Muscle layer of duodenum (tissue), 2 donors: ENCODE measurements around the gene PDE4B.

ENCODE experiments used
- H3K27ac ChIP-seq: one replicate; pipeline ENCODE4 v1.7.0; 2013; ENCODE audit warnings: mild to moderate bottlenecking, low read length
- H3K27me3 ChIP-seq: one replicate; pipeline ENCODE4 v1.7.0; 2013; ENCODE audit warnings: low read depth, mild to moderate bottlenecking, control low read depth, low read length
- H3K36me3 ChIP-seq, 2 donors: one replicate each; pipeline ENCODE4 v1.7.0; 2013; ENCODE audit warnings: low read length in 2 of 2, control low read depth in 1 of 2, mild to moderate bottlenecking in 1 of 2; ENCODE audit not compliant: insufficient read depth in 2 of 2, control insufficient read depth in 1 of 2
- H3K4me1 ChIP-seq, 2 donors: one replicate each; pipeline ENCODE4 v1.7.0; 2013; ENCODE audit warnings: low read length in 2 of 2, mild to moderate bottlenecking in 2 of 2, control low read depth in 1 of 2, moderate library complexity in 1 of 2; ENCODE audit not compliant: insufficient read depth in 2 of 2, control insufficient read depth in 1 of 2
- H3K4me3 ChIP-seq, 2 donors: one replicate each; pipeline ENCODE4 v1.7.0; 2013; ENCODE audit warnings: low read length in 2 of 2, low read depth in 1 of 2, mild to moderate bottlenecking in 1 of 2
- H3K9me3 ChIP-seq, 2 donors: one replicate each; pipeline ENCODE4 v1.7.0; 2013; ENCODE audit warnings: low read length in 2 of 2, control low read depth in 1 of 2, mild to moderate bottlenecking in 1 of 2; ENCODE audit not compliant: control insufficient read depth in 1 of 2
- donor health status: healthy.

PDE4B gene

GRCh38 chr1:66168467-66168887, 375.8 kb downstream of the PDE4B start:
- no peaks in the 10 kb centered on the region for H3K36me3 ChIP-seq
- no peak overlapping the region for H3K27ac ChIP-seq
- H3K9me3 ChIP-seq = no peaks in the 10 kb centered on the region
- H3K4me1 ChIP-seq = peaks cover 4 to 17% of the 10 kb centered on the region in 2 donors
- no peaks in the 10 kb centered on the region for H3K27me3 ChIP-seq
- H3K4me3 ChIP-seq = no peak overlapping the region

GRCh38 chr1:66168948-66169671, 376.4 kb downstream of the PDE4B start:
- Histone ChIP-seq H3K4me1 (peaks cover 4 to 17% of the 10 kb centered on the region in 2 donors), H3K27me3 (no peaks in the 10 kb centered on the region), H3K36me3 (no peaks in the 10 kb centered on the region), H3K9me3 (no peaks in the 10 kb centered on the region), H3K27ac (no peak overlapping the region), H3K4me3 (no peak overlapping the region)

GRCh38 chr1:66172272-66172671, 379.6 kb downstream of the PDE4B start:
- Histone ChIP-seq H3K4me3 (no peak overlapping the region), H3K27me3 (no peaks in the 10 kb centered on the region), H3K36me3 (no peaks in the 10 kb centered on the region), H3K4me1 (peaks cover 4 to 31% of the 10 kb centered on the region in 2 donors), H3K9me3 (no peaks in the 10 kb centered on the region), H3K27ac (no peak overlapping the region)

- Histone ChIP-seq H3K4me3 (no peak overlapping the region), H3K4me1 (peaks cover 0 to 14% of the 10 kb centered on the region in 2 donors), H3K9me3 (no peaks in the 10 kb centered on the region), H3K27ac (no peak overlapping the region), H3K36me3 (no peaks in the 10 kb centered on the region), H3K27me3 (no peaks in the 10 kb centered on the region)
These were observed 382.4 kb downstream of the PDE4B start for GRCh38 chr1:66175098-66175497.

- peaks cover 0 to 17% of the 10 kb centered on the region in 2 donors for H3K4me1 ChIP-seq
- H3K27me3 ChIP-seq = no peaks in the 10 kb centered on the region
- no peak overlapping the region for H3K27ac ChIP-seq
- H3K4me3 ChIP-seq = no peak overlapping the region
- no peaks in the 10 kb centered on the region for H3K36me3 ChIP-seq
- H3K9me3 ChIP-seq = no peaks in the 10 kb centered on the region
These were observed 382.9 kb downstream of the PDE4B start for GRCh38 chr1:66175581-66175980.

GRCh38 chr1:66176012-66176715, 383.5 kb downstream of the PDE4B start:
- Histone ChIP-seq H3K4me3 (no peak overlapping the region), H3K4me1 (peaks cover 0 to 23% of the 10 kb centered on the region in 2 donors), H3K27me3 (no peaks in the 10 kb centered on the region), H3K9me3 (no peaks in the 10 kb centered on the region), H3K27ac (no peak overlapping the region), H3K36me3 (no peaks in the 10 kb centered on the region)

- H3K4me1 ChIP-seq = peaks cover 0 to 29% of the 10 kb centered on the region in 2 donors
- no peaks in the 10 kb centered on the region for H3K36me3 ChIP-seq
- no peaks in the 10 kb centered on the region for H3K27me3 ChIP-seq
- H3K9me3 ChIP-seq = no peaks in the 10 kb centered on the region
- H3K4me3 ChIP-seq = no peak overlapping the region
- no peak overlapping the region for H3K27ac ChIP-seq
These were observed 384.1 kb downstream of the PDE4B start for GRCh38 chr1:66176832-66177231.

GRCh38 chr1:66177510-66177909, 384.8 kb downstream of the PDE4B start:
- H3K36me3 ChIP-seq = no peaks in the 10 kb centered on the region
- H3K27ac ChIP-seq = no peak overlapping the region
- no peaks in the 10 kb centered on the region for H3K27me3 ChIP-seq
- no peaks in the 10 kb centered on the region for H3K9me3 ChIP-seq
- peaks cover 0 to 34% of the 10 kb centered on the region in 2 donors for H3K4me1 ChIP-seq
- H3K4me3 ChIP-seq = no peak overlapping the region

GRCh38 chr1:66182026-66182425, 389.3 kb downstream of the PDE4B start:
- Histone ChIP-seq H3K36me3 (no peaks in the 10 kb centered on the region), H3K4me1 (peaks cover 0 to 25% of the 10 kb centered on the region in 2 donors), H3K9me3 (no peaks in the 10 kb centered on the region), H3K4me3 (no peak overlapping the region), H3K27me3 (no peaks in the 10 kb centered on the region), H3K27ac (no peak overlapping the region)

- Histone ChIP-seq H3K27ac (no peak overlapping the region), H3K9me3 (no peaks in the 10 kb centered on the region), H3K4me3 (no peak overlapping the region), H3K27me3 (no peaks in the 10 kb centered on the region), H3K4me1 (peaks cover 0 to 25% of the 10 kb centered on the region in 2 donors), H3K36me3 (no peaks in the 10 kb centered on the region)
These were observed 390.0 kb downstream of the PDE4B start for GRCh38 chr1:66182551-66183178.

GRCh38 chr1:66183400-66183799, 390.7 kb downstream of the PDE4B start:
- Histone ChIP-seq H3K27ac (no peak overlapping the region), H3K4me1 (peaks cover 0 to 25% of the 10 kb centered on the region in 2 donors), H3K9me3 (no peaks in the 10 kb centered on the region), H3K36me3 (no peaks in the 10 kb centered on the region), H3K27me3 (no peaks in the 10 kb centered on the region), H3K4me3 (no peak overlapping the region)
